HepG2 (cell line): Measurements from ENCODE around the gene ANKRD7. TPM values are rescaled to one million over a fixed set of nuclear protein-coding genes. Genes with fewer than 3 reads are reported as not detected.

Source experiments
- ATAC-seq: fragments of 200-7000 bp; cut with Tn5 transposase; 3 replicates; pipeline ENCODE4 v1.9.1; 2020; ENCODE audit warnings: mild to moderate bottlenecking, moderate library complexity
- BruUV-seq: library from RNA; stranded (reverse); fragments of 400-500 nt; replicated peaks from 2 replicates; lab custom pipeline; 2021; lab: Mats Ljungman, UMichigan
- CTCF ChIA-PET: fragments of 300-600 bp; formaldehyde crosslinking; extraction: SDS; loops from one replicate; lab custom pipeline; 2021; ENCODE audit warnings: low total read pairs, inconsistent platforms, low intra/inter-chr PET ratio; lab: Yijun Ruan, JAX
- POLR2A ChIA-PET: fragments of 350-600 bp; sonication (Branson Sonifier 250); formaldehyde crosslinking; loops from one replicate; lab custom pipeline; 2020; ENCODE audit warnings: antibody characterized with exemption, inconsistent platforms; lab: Yijun Ruan, JAX
- DNase-seq: peaks from one replicate; pipeline ENCODE4 v3.0.0-alpha.2; 2015; ENCODE audit warnings: low spot score
- FAIRE-seq: peaks from 3 replicates; lab custom pipeline; 2011; peaks lifted over from hg19 to GRCh38; lab: Jason Lieb, UNC
- H2AFZ ChIP-seq: one replicate; pipeline ENCODE4 v1.6.1; 2011; ENCODE audit warnings: low read length, inconsistent platforms
- H3K27ac ChIP-seq: fragments of 300-600 bp; 3 replicates; pipeline ENCODE4 v1.8.0; 2011; ENCODE audit warnings: mixed run types, mild to moderate bottlenecking, mixed read lengths, low read length, inconsistent platforms; ENCODE audit not compliant: insufficient read depth; ENCODE audit errors: extremely low read length
- H3K27me3 ChIP-seq, 2 experiments: fragments of 200-600 bp in 1 of 2; 2 replicates in 1 of 2; 3 replicates in 1 of 2; pipeline versions ENCODE4 v1.6.0 to v1.8.0; 2011; ENCODE audit warnings: low read length in 2 of 2, mild to moderate bottlenecking in 2 of 2, moderate library complexity in 2 of 2, inconsistent platforms in 1 of 2; ENCODE audit not compliant: insufficient read depth in 2 of 2, control insufficient read depth in 1 of 2
- H3K36me3 ChIP-seq, 2 experiments: fragments of 200-600 bp in 1 of 2; replicated peaks in 1 of 2; 2 replicates in 1 of 2; 3 replicates in 1 of 2; pipeline versions ENCODE4 v1.5.1 to v1.8.0; 2011; ENCODE audit warnings: low read length in 2 of 2, inconsistent platforms in 1 of 2; ENCODE audit not compliant: insufficient read depth in 2 of 2, control insufficient read depth in 1 of 2
- H3K4me1 ChIP-seq: 2 replicates; pipeline ENCODE4 v1.5.1; 2012; ENCODE audit warnings: low read length, inconsistent platforms; ENCODE audit not compliant: insufficient read depth
- H3K4me2 ChIP-seq: 2 replicates; pipeline ENCODE4 v1.6.0; 2011; ENCODE audit warnings: low read depth, low read length, inconsistent platforms
- H3K4me3 ChIP-seq, 3 experiments: fragments of 200-600 bp in 1 of 3; sonication (generic), shearing (Covaris generic) in 1 of 3; replicated peaks in 1 of 3; 2 replicates each; pipeline ENCODE4 v1.5.1; 2011 to 2016; ENCODE audit warnings: low read length in 3 of 3, inconsistent platforms in 2 of 3, low read depth in 2 of 3, mild to moderate bottlenecking in 2 of 3, control low read depth in 1 of 3, mixed read lengths in 1 of 3; ENCODE audit not compliant: insufficient read depth in 1 of 3
- H3K79me2 ChIP-seq: one replicate; pipeline ENCODE4 v1.6.1; 2011; ENCODE audit warnings: low read length, inconsistent platforms; ENCODE audit not compliant: insufficient read depth
- H3K9ac ChIP-seq: 2 replicates; pipeline ENCODE4 v1.6.0; 2011; ENCODE audit warnings: mild to moderate bottlenecking, low read depth, low read length, inconsistent platforms; ENCODE audit not compliant: insufficient read depth
- H3K9me3 ChIP-seq: 2 replicates; pipeline ENCODE4 v1.5.1; 2012; ENCODE audit warnings: mild to moderate bottlenecking, low read length
- H4K20me1 ChIP-seq: 2 replicates; pipeline ENCODE4 v1.6.0; 2011; ENCODE audit warnings: inconsistent platforms, mild to moderate bottlenecking, low read length, moderate library complexity; ENCODE audit not compliant: insufficient read depth
- BCL6 ChIP-seq: IDR thresholded peaks from 2 replicates; pipeline ENCODE4 v1.6.1; 2016; ENCODE audit warnings: missing genetic modification reagents, missing compliant biosample characterization
- GATAD2A ChIP-seq: IDR thresholded peaks from 2 replicates; pipeline ENCODE4 v1.6.1; 2016
- GPBP1L1 ChIP-seq: sonication (generic); formaldehyde crosslinking; IDR thresholded peaks from 2 replicates; pipeline ENCODE4 v1.5.0; 2020; ENCODE audit warnings: mild to moderate bottlenecking, missing genetic modification reagents
- HNRNPK ChIP-seq: fragments of 200-400 bp; formaldehyde crosslinking; IDR thresholded peaks from 2 replicates; pipeline ENCODE4 v1.6.1; 2018; ENCODE audit warnings: low read length, low read depth, moderate library complexity, mild to moderate bottlenecking; ENCODE audit not compliant: poor library complexity, severe bottlenecking
- NFATC3 ChIP-seq: sonication (generic); formaldehyde crosslinking; IDR thresholded peaks from 2 replicates; pipeline ENCODE4 v1.5.1; 2020; ENCODE audit warnings: mild to moderate bottlenecking, missing genetic modification reagents
- POLR2A ChIP-seq, 2 experiments: IDR thresholded peaks; 2 replicates each; pipeline ENCODE4 v1.6.1; 2011; ENCODE audit warnings: low read depth in 2 of 2, low read length in 2 of 2, mild to moderate bottlenecking in 1 of 2, moderate library complexity in 1 of 2; ENCODE audit not compliant: insufficient read depth in 1 of 2
- SMAD1 ChIP-seq: sonication (generic); formaldehyde crosslinking; IDR thresholded peaks from 2 replicates; pipeline ENCODE4 v1.4.0; 2020; ENCODE audit warnings: missing genetic modification reagents, low read depth, mild to moderate bottlenecking, borderline replicate concordance
- SMAD9 ChIP-seq: sonication (generic); formaldehyde crosslinking; IDR thresholded peaks from 2 replicates; pipeline ENCODE4 v1.5.1; 2020; ENCODE audit warnings: mild to moderate bottlenecking, missing genetic modification reagents
- TBP ChIP-seq: sonication (generic); formaldehyde crosslinking; IDR thresholded peaks from 2 replicates; pipeline ENCODE4 v1.5.0; 2020; ENCODE audit warnings: missing genetic modification reagents
- TP53 ChIP-seq: sonication (generic); formaldehyde crosslinking; conservative IDR thresholded peaks from 2 replicates; pipeline ENCODE4 v1.4.0; 2020; ENCODE audit warnings: missing genetic modification reagents
- ZFAT ChIP-seq: sonication (generic); formaldehyde crosslinking; conservative IDR thresholded peaks from 2 replicates; pipeline ENCODE4 v1.8.1; 2023; ENCODE audit warnings: missing genetic modification reagents, inconsistent platforms
- ZNF12 ChIP-seq: sonication (generic); formaldehyde crosslinking; IDR thresholded peaks from 2 replicates; pipeline ENCODE4 v1.5.0; 2020; ENCODE audit warnings: missing genetic modification reagents
- ZNF17 ChIP-seq: sonication (generic); formaldehyde crosslinking; IDR thresholded peaks from 2 replicates; pipeline ENCODE4 v1.5.0; 2020; ENCODE audit warnings: mild to moderate bottlenecking, missing genetic modification reagents
- ZNF333 ChIP-seq: sonication (generic); formaldehyde crosslinking; IDR thresholded peaks from 2 replicates; pipeline ENCODE4 v1.4.0; 2020; ENCODE audit warnings: mild to moderate bottlenecking, missing genetic modification reagents, borderline replicate concordance
- ZNF33A ChIP-seq: sonication (generic); formaldehyde crosslinking; IDR thresholded peaks from 2 replicates; pipeline ENCODE4 v1.5.1; 2020; ENCODE audit warnings: missing genetic modification reagents, mild to moderate bottlenecking, moderate library complexity, borderline replicate concordance
- ZNF740 ChIP-seq: sonication (generic); formaldehyde crosslinking; IDR thresholded peaks from 2 replicates; pipeline ENCODE4 v1.4.0; 2020; ENCODE audit warnings: missing genetic modification reagents
- WGBS: methylation state at CpG from one replicate; pipeline ENCODE4 v1.1.6; 2017; ENCODE audit warnings: low lambda C conversion rate; 5-methylcytosine and 5-hydroxymethylcytosine counted together
- in situ Hi-C: cut with HindIII; loops from 2 replicates; pipeline ENCODE4 v1.10.0; 2017; ENCODE audit warnings: low pct_unique_long_range_greater_than_20kb; ENCODE audit not compliant: extremely low pct_ligation_motif_present
- intact Hi-C: fragments of 100-400 bp; cut with micrococcal nuclease; formaldehyde crosslinking; loops from one replicate; pipeline ENCODE4 v1.10.0; 2022; ENCODE audit not compliant: unreplicated experiment
- polyA plus RNA-seq, 8 experiments: library from polyadenylated mRNA; depleted of rRNA in 3 of 8; stranded (reverse) in 7 of 8; unstranded in 1 of 8; fragments of >200 nt; fragmentation: Illumina TruSeq in 4 of 8; extraction: Trizol in 4 of 8; gene quantifications; 2 replicates each; pipeline versions ENCODE4 v1.2.1 to v1.2.3, GENCODE V29; 2011 to 2016; ENCODE audit warnings: low read depth in 4 of 8, missing spikeins in 1 of 8, mixed read lengths in 1 of 8; ENCODE audit not compliant: insufficient read depth in 1 of 8
- total RNA-seq, 5 experiments: library from RNA; depleted of rRNA; stranded (reverse); fragments of >200 nt; fragmentation: Illumina TruSeq; extraction: Trizol; gene quantifications; 2 replicates each; pipeline ENCODE4 v1.2.3, GENCODE V29; 2016; ENCODE audit warnings: low read depth in 1 of 5
- TF ChIP-seq, protein P1 (sequence below): sonication (generic); formaldehyde crosslinking; IDR thresholded peaks from 2 replicates; pipeline ENCODE4 v1.4.0; 2020; ENCODE audit warnings: missing genetic modification reagents
- TF ChIP-seq, protein P2 (sequence below), 2 experiments: sonication (generic) in 1 of 2; formaldehyde crosslinking in 1 of 2; IDR thresholded peaks; 2 replicates each; pipeline versions ENCODE4 v1.4.0 to v1.6.1; 2018 to 2020; ENCODE audit warnings: missing genetic modification reagents in 2 of 2, borderline replicate concordance in 1 of 2, low read depth in 1 of 2, mild to moderate bottlenecking in 1 of 2, missing biosample characterization in 1 of 2

The ANKRD7 gene
- total and polyA plus RNA-seq, 2 of the 13 experiments (the other 11 are each of a cell fraction or from before 2014, with no cell fraction given), result not detected

- ATAC-seq (no peak), DNase-seq (no peak), FAIRE-seq (no peak)
- 0 out of 2 replicates have a peak overlapping the region, but pooled peaks have one; percentile 20 for H3K4me2 ChIP-seq
- H4K20me1 ChIP-seq, result no peaks in the 10 kb centered on the region
- H2AFZ ChIP-seq, result no peak overlapping the region
- no peak overlapping the region for H3K27ac ChIP-seq
- POLR2A ChIA-PET, result no interaction called here
- in situ Hi-C loops, result no loop called here
- no peaks in the 10 kb centered on the region for H3K9me3 ChIP-seq
- H3K79me2 ChIP-seq, result peaks cover 28% of the 10 kb centered on the region
- peaks cover 0 to 13% of the 10 kb centered on the region in 2 experiments; a peak in 4 of 5 replicates for H3K36me3 ChIP-seq
- no peaks in the 10 kb centered on the region; a peak in 2 of 5 replicates for H3K27me3 ChIP-seq
- H3K4me1 ChIP-seq, result peaks cover 25% of the 10 kb centered on the region
- H3K4me3 ChIP-seq, result no peak overlapping the region
- TF ChIP-seq ZNF33A, result no peak
- no peak for TF ChIP-seq TP53 (CRISPR knock-in tag)
- TF ChIP-seq HNRNPK, result no peak
- no peak for TF ChIP-seq ZNF740 (CRISPR knock-in tag)
- no TSS peak for BruUV-seq
- no peak overlapping the region for H3K9ac ChIP-seq
- CTCF ChIA-PET, result no interaction called here
- intact Hi-C loops, result no loop called here
Observed at GRCh38 chr7:118186501-118186900, 38.0 kb upstream of the ANKRD7 start.

- POLR2A ChIA-PET, result no interaction called here
- CTCF ChIA-PET, result no interaction called here
- no peak overlapping the region for H2AFZ ChIP-seq
- no peak overlapping the region for H3K27ac ChIP-seq
- no peaks in the 10 kb centered on the region for H3K27me3 ChIP-seq
- H3K4me1 ChIP-seq, result no peaks in the 10 kb centered on the region
- no peaks in the 10 kb centered on the region for H4K20me1 ChIP-seq
- intact Hi-C loops, result no loop called here
- ATAC-seq (no peak), FAIRE-seq (no peak), DNase-seq (no peak)
- H3K79me2 ChIP-seq, result no peaks in the 10 kb centered on the region
- H3K4me3 ChIP-seq, result no peak overlapping the region
- H3K9me3 ChIP-seq, result no peaks in the 10 kb centered on the region
- no peak overlapping the region for H3K4me2 ChIP-seq
- no TSS peak for BruUV-seq
- H3K9ac ChIP-seq, result no peak overlapping the region
- peaks cover 0 to 11% of the 10 kb centered on the region in 2 experiments; a peak in 2 of 5 replicates for H3K36me3 ChIP-seq
- in situ Hi-C loops, result no loop called here
- 96% methylated on average over 2 of the region's 2 CpGs for WGBS
- TF ChIP-seq, protein P1, sequence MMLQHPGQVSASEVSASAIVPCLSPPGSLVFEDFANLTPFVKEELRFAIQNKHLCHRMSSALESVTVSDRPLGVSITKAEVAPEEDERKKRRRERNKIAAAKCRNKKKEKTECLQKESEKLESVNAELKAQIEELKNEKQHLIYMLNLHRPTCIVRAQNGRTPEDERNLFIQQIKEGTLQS, result no peak
- TF ChIP-seq ZNF17 (CRISPR knock-in tag), result no peak
- no peak for TF ChIP-seq ZNF12 (CRISPR knock-in tag)
- TF ChIP-seq BCL6 (CRISPR knock-in tag), result no peak
- TF ChIP-seq TBP (CRISPR knock-in tag), result no peak
- no peak for TF ChIP-seq GPBP1L1 (CRISPR knock-in tag)
- TF ChIP-seq GATAD2A (CRISPR knock-in tag), result no peak
- TF ChIP-seq ZFAT, result no peak
- TF ChIP-seq, protein P2, sequence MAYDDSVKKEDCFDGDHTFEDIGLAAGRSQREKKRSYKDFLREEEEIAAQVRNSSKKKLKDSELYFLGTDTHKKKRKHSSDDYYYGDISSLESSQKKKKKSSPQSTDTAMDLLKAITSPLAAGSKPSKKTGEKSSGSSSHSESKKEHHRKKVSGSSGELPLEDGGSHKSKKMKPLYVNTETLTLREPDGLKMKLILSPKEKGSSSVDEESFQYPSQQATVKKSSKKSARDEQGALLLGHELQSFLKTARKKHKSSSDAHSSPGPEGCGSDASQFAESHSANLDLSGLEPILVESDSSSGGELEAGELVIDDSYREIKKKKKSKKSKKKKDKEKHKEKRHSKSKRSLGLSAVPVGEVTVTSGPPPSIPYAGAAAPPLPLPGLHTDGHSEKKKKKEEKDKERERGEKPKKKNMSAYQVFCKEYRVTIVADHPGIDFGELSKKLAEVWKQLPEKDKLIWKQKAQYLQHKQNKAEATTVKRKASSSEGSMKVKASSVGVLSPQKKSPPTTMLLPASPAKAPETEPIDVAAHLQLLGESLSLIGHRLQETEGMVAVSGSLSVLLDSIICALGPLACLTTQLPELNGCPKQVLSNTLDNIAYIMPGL (CRISPR knock-in tag; IDR thresholded peaks at IDR 0.05; ENCODE audit: borderline replicate concordance in 1 of 2, low read depth in 1 of 2), result no peak
- no peak for TF ChIP-seq SMAD1 (CRISPR knock-in tag)
- no peak for TF ChIP-seq ZNF333
- no peak for TF ChIP-seq NFATC3
- no peak for TF ChIP-seq SMAD9
- no peak for TF ChIP-seq POLR2A (IDR thresholded peaks at IDR 0.05; ENCODE audit: insufficient read depth in 1 of 2, low read depth in 2 of 2, low read length in 2 of 2)
Observed at GRCh38 chr7:118194571-118194970, 29.9 kb upstream of the ANKRD7 start.
